Fibroblast of peridontal ligament (primary cell): Measurements from ENCODE around the gene ANKRD28.

ENCODE experiments used
- DNase-seq: peaks from one replicate; pipeline ENCODE4 v3.0.0-alpha.2; 2010; ENCODE audit errors: extremely low read depth

The ANKRD28 gene

GRCh38 chr3:15723624-15723884, 74.2 kb downstream of the ANKRD28 start:
- DNase-seq: no peak

GRCh38 chr3:15722877-15723623, 74.7 kb downstream of the ANKRD28 start:
- no peak for DNase-seq

- no peak for DNase-seq
Measured at GRCh38 chr3:15716178-15716577, 81.6 kb downstream of the ANKRD28 start.

GRCh38 chr3:15714448-15714847, 83.3 kb downstream of the ANKRD28 start:
- no peak for DNase-seq

GRCh38 chr3:15713364-15713763, 84.4 kb downstream of the ANKRD28 start:
- no peak for DNase-seq

GRCh38 chr3:15711281-15711680, 86.5 kb downstream of the ANKRD28 start:
- DNase-seq: no peak

- DNase-seq: peak; percentile 31
Measured at GRCh38 chr3:15708882-15709677, 88.7 kb downstream of the ANKRD28 start.

GRCh38 chr3:15707779-15708178, 90.0 kb downstream of the ANKRD28 start:
- DNase-seq: no peak

GRCh38 chr3:15703346-15703745, 94.4 kb downstream of the ANKRD28 start:
- DNase-seq: no peak

GRCh38 chr3:15694628-15695027, 103.2 kb downstream of the ANKRD28 start:
- no peak for DNase-seq

- peak; percentile 21 for DNase-seq
Measured at GRCh38 chr3:15693355-15693754, 104.4 kb downstream of the ANKRD28 start.

GRCh38 chr3:15690748-15691147, 107.0 kb downstream of the ANKRD28 start:
- no peak for DNase-seq

GRCh38 chr3:15690230-15690629, 107.5 kb downstream of the ANKRD28 start:
- DNase-seq: no peak

GRCh38 chr3:15685927-15686326, 111.9 kb downstream of the ANKRD28 start:
- no peak for DNase-seq

GRCh38 chr3:15683253-15683652, 114.5 kb downstream of the ANKRD28 start:
- DNase-seq: peak; percentile 22

GRCh38 chr3:15682561-15683185, 115.1 kb downstream of the ANKRD28 start:
- DNase-seq: peak; percentile 90

- DNase-seq: peak; percentile 59
Measured at GRCh38 chr3:15681668-15682067, 116.1 kb downstream of the ANKRD28 start.

GRCh38 chr3:15679306-15679705, 118.5 kb downstream of the ANKRD28 start:
- no peak for DNase-seq

- DNase-seq: no peak
Measured at GRCh38 chr3:15676259-15676658, 121.5 kb downstream of the ANKRD28 start.

GRCh38 chr3:15673536-15673935, 124.2 kb downstream of the ANKRD28 start:
- DNase-seq: no peak

- DNase-seq: no peak
Measured at GRCh38 chr3:15667484-15667883, 130.3 kb downstream of the ANKRD28 start.

- no peak for DNase-seq
Measured at GRCh38 chr3:15666277-15666676, 131.5 kb downstream of the ANKRD28 start.
